GM23338 (cell line): ENCODE results near the gene ZBTB49. TPM values are rescaled to one million over a fixed set of nuclear protein-coding genes. Genes with fewer than 3 reads are reported as not detected.

Experiments used
- ATAC-seq: fragments of 200-7000 bp; cut with Tn5 transposase; 3 replicates; pipeline ENCODE4 v1.9.1; 2020
- DNase-seq: peaks from one replicate; pipeline ENCODE4 v3.0.0-alpha.2; 2015; ENCODE audit warnings: low spot score
- H2AFZ ChIP-seq: fragments of 200-600 bp; sonication (generic); 2 replicates; pipeline ENCODE4 v1.8.0; 2016; ENCODE audit warnings: antibody characterized with exemption, mild to moderate bottlenecking, moderate library complexity
- H3F3A ChIP-seq: fragments of 200-600 bp; sonication (generic); replicated peaks from 2 replicates; pipeline ENCODE4 v1.8.0; 2017; ENCODE audit warnings: antibody characterized with exemption, mixed run types, low read depth
- H3K27ac ChIP-seq: fragments of 200-600 bp; sonication (generic); 2 replicates; pipeline ENCODE4 v1.6.1; 2016; ENCODE audit warnings: low read depth
- H3K27me3 ChIP-seq: fragments of 200-600 bp; sonication (generic); 2 replicates; pipeline ENCODE4 v1.8.0; 2016; ENCODE audit warnings: mild to moderate bottlenecking, mixed run types, moderate library complexity; ENCODE audit not compliant: insufficient read depth
- H3K36me3 ChIP-seq: fragments of 200-600 bp; sonication (generic); 2 replicates; pipeline ENCODE4 v1.8.0; 2016; ENCODE audit warnings: mild to moderate bottlenecking; ENCODE audit not compliant: insufficient read depth
- H3K4me1 ChIP-seq: fragments of 200-600 bp; sonication (generic); 2 replicates; pipeline ENCODE4 v1.8.0; 2016; ENCODE audit warnings: mild to moderate bottlenecking, moderate library complexity; ENCODE audit not compliant: insufficient read depth
- H3K4me2 ChIP-seq: fragments of 200-600 bp; sonication (generic); 2 replicates; pipeline ENCODE4 v1.7.1; 2017; ENCODE audit warnings: mixed run types
- H3K4me3 ChIP-seq: fragments of 200-600 bp; sonication (generic); 2 replicates; pipeline ENCODE4 v1.6.1; 2016; ENCODE audit warnings: mixed run types
- H3K79me2 ChIP-seq: fragments of 200-600 bp; sonication (generic); replicated peaks from 2 replicates; pipeline ENCODE4 v1.8.0; 2017; ENCODE audit warnings: mild to moderate bottlenecking; ENCODE audit not compliant: insufficient read depth
- H3K9me2 ChIP-seq: fragments of 200-600 bp; sonication (generic); 2 replicates; pipeline ENCODE4 v1.8.0; 2017; ENCODE audit not compliant: insufficient read depth
- H4K20me1 ChIP-seq: fragments of 200-600 bp; sonication (generic); replicated peaks from 2 replicates; pipeline ENCODE4 v1.8.0; 2017; ENCODE audit warnings: mild to moderate bottlenecking; ENCODE audit not compliant: insufficient read depth
- H3K27ac Mint-ChIP-seq: 2 replicates; pipeline ENCODE4 v1.8.0; 2020; ENCODE audit warnings: inconsistent platforms, mild to moderate bottlenecking, moderate library complexity, mixed read lengths
- H3K27me3 Mint-ChIP-seq: 3 replicates; pipeline ENCODE4 v1.8.0; 2022; ENCODE audit warnings: low read depth, mild to moderate bottlenecking, moderate library complexity, mixed read lengths, inconsistent platforms; ENCODE audit not compliant: insufficient read depth, poor library complexity
- H3K36me3 Mint-ChIP-seq: 3 replicates; pipeline ENCODE4 v1.8.0; 2021; ENCODE audit warnings: low read depth, mild to moderate bottlenecking, inconsistent platforms, moderate library complexity, mixed read lengths
- H3K4me1 Mint-ChIP-seq: 3 replicates; pipeline ENCODE4 v1.8.0; 2020; ENCODE audit warnings: mild to moderate bottlenecking, inconsistent platforms, mixed read lengths
- H3K4me3 Mint-ChIP-seq: 3 replicates; pipeline ENCODE4 v1.8.0; 2021; ENCODE audit warnings: moderate library complexity, mild to moderate bottlenecking, inconsistent platforms, mixed read lengths
- H3K9me3 Mint-ChIP-seq: 3 replicates; pipeline ENCODE4 v1.8.0; 2020; ENCODE audit warnings: moderate library complexity, mild to moderate bottlenecking, inconsistent platforms, mixed read lengths
- CREB1 ChIP-seq: fragments of 250-450 bp; sonication (Bioruptor Pico); IDR thresholded peaks from 2 replicates; pipeline ENCODE4 v1.5.0; 2020; ENCODE audit warnings: low read depth, mild to moderate bottlenecking, moderate library complexity
- CTCF ChIP-seq, 2 experiments: fragments of 200-600 bp in 1 of 2; sonication (generic) in 1 of 2; conservative IDR thresholded peaks; 2 replicates each; pipeline versions ENCODE4 v1.5.1 to v1.6.1; 2016 to 2017; ENCODE audit warnings: antibody characterized with exemption in 2 of 2, low read depth in 2 of 2, mild to moderate bottlenecking in 2 of 2, moderate library complexity in 1 of 2
- ETS1 ChIP-seq: IDR thresholded peaks from 2 replicates; pipeline ENCODE4 v1.6.1; 2016; ENCODE audit warnings: antibody characterized with exemption
- EZH2 ChIP-seq: fragments of 200-600 bp; sonication (generic); IDR thresholded peaks from one replicate; pipeline ENCODE4 v1.8.0; 2017; ENCODE audit warnings: antibody characterized with exemption, mild to moderate bottlenecking, low read depth; ENCODE audit not compliant: unreplicated experiment
- EZH2phosphoT487 ChIP-seq: fragments of 200-600 bp; sonication (generic); IDR thresholded peaks from one replicate; pipeline ENCODE4 v1.8.1; 2018; ENCODE audit warnings: antibody characterized with exemption; ENCODE audit not compliant: unreplicated experiment
- JUNB ChIP-seq: IDR thresholded peaks from one replicate; pipeline ENCODE4 v1.6.1; 2016; ENCODE audit warnings: antibody characterized with exemption; ENCODE audit not compliant: unreplicated experiment
- NANOG ChIP-seq: IDR thresholded peaks from 2 replicates; pipeline ENCODE4 v1.6.1; 2016; ENCODE audit warnings: antibody characterized with exemption, borderline replicate concordance
- POLR2AphosphoS5 ChIP-seq: IDR thresholded peaks from 2 replicates; pipeline ENCODE4 v1.6.1; 2016; ENCODE audit warnings: antibody characterized with exemption, low read depth
- REST ChIP-seq: IDR thresholded peaks from one replicate; pipeline ENCODE4 v1.6.1; 2018; ENCODE audit warnings: antibody characterized with exemption; ENCODE audit not compliant: unreplicated experiment
- STAT1 ChIP-seq: IDR thresholded peaks from one replicate; pipeline ENCODE4 v1.6.1; 2016; ENCODE audit warnings: antibody characterized with exemption; ENCODE audit not compliant: unreplicated experiment
- ZNF114 ChIP-seq: fragments of 250-450 bp; sonication (Bioruptor Pico); IDR thresholded peaks from 2 replicates; pipeline ENCODE4 v1.5.0; 2020; ENCODE audit warnings: mild to moderate bottlenecking, moderate library complexity
- ZNF331 ChIP-seq: fragments of 250-450 bp; sonication (Bioruptor Pico); IDR thresholded peaks from 2 replicates; pipeline ENCODE4 v1.5.0; 2020; ENCODE audit warnings: low read depth, mild to moderate bottlenecking, moderate library complexity
- ZNF462 ChIP-seq: fragments of 250-450 bp; sonication (Bioruptor Pico); IDR thresholded peaks from 2 replicates; pipeline ENCODE4 v1.5.0; 2020; ENCODE audit warnings: mild to moderate bottlenecking, moderate library complexity
- polyA plus RNA-seq: library from polyadenylated mRNA; unstranded; fragments of >200 nt; fragmentation: Nextera tagmentation; extraction: Ambion mirVana; gene quantifications from 2 replicates; pipeline ENCODE4 v1.2.1, GENCODE V29; 2016
- total RNA-seq: library from RNA; depleted of rRNA; stranded (reverse); fragments of >200 nt; shearing (Covaris generic); gene quantifications from 2 replicates; pipeline ENCODE4 v1.2.3, GENCODE V29; 2014

The ZBTB49 gene
- total and polyA plus RNA-seq, 2 experiments from 2014 or later: 4.1 to 6.0 TPM

GRCh38 chr4:4326166-4326565 lies 36.1 kb downstream of the ZBTB49 start:
- Histone ChIP-seq H3K4me2 (no peak overlapping the region), H3F3A (0 out of 2 replicates have a peak, but pooled peaks cover 3% of the 10 kb centered on the region), H3K9me2 (no peaks in the 10 kb centered on the region), H2AFZ (no peak overlapping the region), H3K27ac (no peak overlapping the region), H4K20me1 (no peaks in the 10 kb centered on the region; the same call in 1 of the 2 replicates), H3K79me2 (no peaks in the 10 kb centered on the region), H3K27me3 (no peaks in the 10 kb centered on the region), H3K4me1 (0 out of 2 replicates have a peak, but pooled peaks cover 4% of the 10 kb centered on the region), H3K4me3 (no peak overlapping the region), H3K36me3 (no peaks in the 10 kb centered on the region)
- H3K36me3 Mint-ChIP-seq: peaks cover 12% of the 10 kb centered on the region
- H3K27ac Mint-ChIP-seq: no peak overlapping the region
- H3K4me3 Mint-ChIP-seq: no peak overlapping the region
- no peaks in the 10 kb centered on the region for H3K9me3 Mint-ChIP-seq
- no peak for ATAC-seq
- H3K4me1 Mint-ChIP-seq: peaks cover 14% of the 10 kb centered on the region
- peaks cover 5% of the 10 kb centered on the region for H3K27me3 Mint-ChIP-seq
- no peak for DNase-seq
- no peak for TF ChIP-seq POLR2AphosphoS5
- TF ChIP-seq CTCF (conservative IDR thresholded peaks at IDR 0.05; ENCODE audit: low read depth in 2 of 2): no peak
- no peak for TF ChIP-seq NANOG
- TF ChIP-seq REST: no peak
- TF ChIP-seq EZH2phosphoT487: no peak
- no peak for TF ChIP-seq CREB1 (CRISPR knock-in tag)
- TF ChIP-seq ZNF331 (CRISPR knock-in tag): no peak
- no peak for TF ChIP-seq ZNF462 (CRISPR knock-in tag)
- TF ChIP-seq ZNF114 (CRISPR knock-in tag): no peak
- TF ChIP-seq JUNB: no peak
- TF ChIP-seq STAT1: no peak
- no peak for TF ChIP-seq ETS1
- no peak for TF ChIP-seq EZH2
